ENCODE measurements around the gene RAB28.

DNA sequence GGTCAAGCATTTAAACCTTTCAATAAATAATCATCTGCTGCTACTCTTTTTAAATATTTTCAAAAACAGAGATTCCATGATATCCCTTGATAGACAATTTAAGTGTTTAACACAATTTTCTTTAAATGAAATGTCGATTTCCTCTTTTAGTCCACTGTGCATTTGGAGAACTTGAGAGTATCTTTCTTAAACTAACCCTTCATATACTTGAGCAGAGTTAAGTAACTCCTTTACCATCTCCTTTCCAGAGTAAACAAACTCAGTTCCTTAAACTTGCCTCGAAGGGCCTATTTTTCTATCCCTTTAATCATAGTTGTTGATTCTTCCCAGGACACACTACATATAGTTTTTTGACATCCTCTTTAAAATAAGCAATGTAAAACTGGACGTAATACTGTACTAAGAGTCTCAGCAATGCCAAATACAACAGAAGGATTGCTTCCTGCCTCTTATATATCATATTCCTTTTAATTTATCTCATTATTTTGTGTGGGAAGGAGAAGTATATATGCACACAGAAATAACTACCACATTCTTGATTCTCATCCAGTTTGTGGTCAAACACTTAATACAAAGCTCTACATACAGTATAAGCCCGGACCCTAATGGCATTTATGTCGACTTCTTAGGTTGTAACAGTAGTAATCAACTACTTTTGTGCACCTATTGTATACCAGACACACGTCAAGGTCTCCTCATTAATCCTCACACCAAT is 22.8 kb downstream of the RAB28 start:
- TF ChIP-seq CTCF (IDR thresholded peaks at IDR 0.05 in 4 of 5, conservative IDR thresholded peaks at IDR 0.05 in 1 of 5) (no peak), POLR2A (IDR thresholded peaks at IDR 0.05) (no peak)

All from gastrocnemius medialis (tissue), 4 donors.